ENCODE measurements around the gene ZNF329. TPM values are rescaled to one million over a fixed set of nuclear protein-coding genes. Genes with fewer than 3 reads are reported as not detected.
A peak's percentile ranks its signal among the peaks of the same experiment; 100 is the strongest.

ZNF329 gene
- 10 to 100 TPM in 2 of 9 donors, 1 to 10 TPM in 7; 7.4 to 10.9 (median 9.0) TPM for total RNA-seq
- 10 to 100 TPM in 1 of 2 donors, 1 to 10 TPM in 1; 2.4 to 10.2 TPM for polyA plus RNA-seq
- long read RNA-seq, donor 1, result 0 reads
- long read RNA-seq, donor 2, partial matches to known transcripts, result 0 of 7 reads
- long read RNA-seq, donor 2, other reads (novel, unspliced or antisense), result 7 of 7 reads
- long read RNA-seq, donor 3, partial matches to known transcripts, result 0 of 1 reads
- long read RNA-seq, donor 3, other reads (novel, unspliced or antisense), result 1 of 1 reads

- intact Hi-C loops (cut with DNase I), result loop anchor here in 9 of 10 donors (1.0 to 10.0 kb wide), 12 partner anchors 52 to 1048 kb away; partner anchors contain the start of genes ZNF776 (in 3 of the 9), ZSCAN18 (in 2 of the 9), ZNF17 (in 1 of the 9) and ZNF256 (in 1 of the 9)
- Histone ChIP-seq H3K4me3 (peak within 1 kb of the TSS; percentile 57 to 99 (median 92)), H3K9me3 (peaks cover 0 to 25% (median 9%) of the 10 kb centered on the region in 12 donors), H3K27me3 (no peaks in the 10 kb centered on the region), H3K4me1 (peaks cover 0 to 49% (median 24%) of the 10 kb centered on the region in 12 donors), H3K36me3 (peaks cover 0 to 6% (median 0%) of the 10 kb centered on the region in 9 donors), H3K27ac (peak within 1 kb of the TSS; percentile 31 to 93 (median 87))
- 0 to 1% (median 0%) methylated on average over 32 to 62 of the region's 62 CpGs for WGBS, 4 donors
- DNase-seq (peak; percentile 88 to 95 (median 91)), ATAC-seq (peak; percentile 72 to 85 (median 80))
- peak in 1 of 2 donors; percentile 70 for TF ChIP-seq POLR2A (IDR thresholded peaks at IDR 0.05)
- peak in 2 of 12 donors; percentile 16 to 18 for TF ChIP-seq CTCF (IDR thresholded peaks at IDR 0.05)
Measured at GRCh38 chr19:58150328-58150921, at the start of gene ZNF329. TSS of gene ZNF329 (minus strand) at chr19:58150789. CDS start at chr19:58129503, 21,286 bp downstream.

DNA sequence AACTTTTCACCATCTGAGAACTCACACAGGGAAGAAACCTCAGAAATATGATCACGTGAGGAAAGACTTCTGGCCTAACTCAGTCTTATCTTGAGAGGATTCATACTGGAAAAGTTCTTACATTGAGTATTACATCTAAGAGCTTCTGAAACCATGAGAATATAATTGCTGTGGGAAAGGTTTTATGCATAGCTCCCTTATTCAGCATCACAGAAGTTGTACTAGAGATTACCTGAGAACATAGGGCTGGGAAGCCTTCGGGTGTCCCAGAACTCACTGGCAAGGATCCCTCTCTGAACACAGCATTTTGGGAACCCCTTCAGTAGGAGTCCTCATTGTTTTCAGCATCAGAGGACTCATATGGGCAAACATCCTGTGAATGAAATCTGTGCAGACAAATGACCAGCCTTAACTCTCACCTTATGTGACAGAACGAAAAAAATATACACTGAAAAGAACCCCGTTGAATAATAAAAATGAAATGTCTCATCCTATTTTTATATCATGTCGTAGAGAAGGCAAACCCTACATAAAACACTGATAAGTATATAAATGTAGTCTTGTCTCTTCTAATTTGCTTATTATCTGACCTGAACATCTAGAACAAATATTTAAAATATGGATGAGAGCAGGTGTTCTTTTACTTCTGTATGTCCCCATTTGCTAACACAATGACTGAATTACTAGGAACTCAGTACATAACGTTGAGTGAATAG, 46.5 kb upstream of the ZNF329 start:
- peaks cover 41 to 100% (median 100%) of the 10 kb centered on the region in 12 donors for H3K9me3 ChIP-seq
- no peaks in the 10 kb centered on the region for H3K27me3 ChIP-seq
- H3K4me3 ChIP-seq, result no peak overlapping the region
- no peaks in the 10 kb centered on the region for H3K4me1 ChIP-seq
- ATAC-seq (no peak), DNase-seq (no peak)
- 65 to 87% (median 78%) methylated on average over 6 of the region's 6 CpGs for WGBS, 4 donors
- TF ChIP-seq CTCF (IDR thresholded peaks at IDR 0.05), result no peak
- TF ChIP-seq POLR2A (IDR thresholded peaks at IDR 0.05), result no peak
- peaks cover 33 to 100% (median 77%) of the 10 kb centered on the region in 9 donors for H3K36me3 ChIP-seq
- no peak overlapping the region for H3K27ac ChIP-seq
- intact Hi-C loops (cut with DNase I), result loop anchor here in 4 of 10 donors (5.0 to 10.0 kb wide), 3 partner anchors 58 to 65 kb away; no protein-coding TSS in a partner anchor

GRCh38 chr19:58183817-58184215, 33.2 kb upstream of the ZNF329 start:
- Histone ChIP-seq H3K4me3 (peak overlapping the region; percentile 73 to 100 (median 94)), H3K27ac (peak overlapping the region; percentile 90 to 100 (median 99)), H3K9me3 (peaks cover 8 to 99% (median 87%) of the 10 kb centered on the region in 12 donors), H3K4me1 (peaks cover 0 to 18% (median 5%) of the 10 kb centered on the region in 12 donors), H3K36me3 (peaks cover 12 to 74% (median 34%) of the 10 kb centered on the region in 9 donors), H3K27me3 (no peaks in the 10 kb centered on the region)
- DNase-seq, result no peak
- ATAC-seq, result no peak
- WGBS, 4 donors, result 16 to 22% (median 18%) methylated on average over 13 of the region's 13 CpGs
- intact Hi-C loops (cut with DNase I), result loop anchor here in 6 of 10 donors (1.0 to 10.0 kb wide), 7 partner anchors 91 to 335 kb away; partner anchors contain the start of genes ERVK3-1 (in 4 of the 6), ZNF8 (in 4 of the 6) and ZBTB45 (in 1 of the 6)
- TF ChIP-seq CTCF (IDR thresholded peaks at IDR 0.05) (no peak), POLR2A (IDR thresholded peaks at IDR 0.05) (no peak)

All from heart left ventricle (tissue), 16 donors.